ENCODE results near the gene RPP38.

RPP38 gene

GRCh38 chr10:15097011-15097812 is at the start of gene RPP38:
TSS of gene RPP38 (plus strand) at chr10:15097355. CDS start at chr10:15103315, 5,960 bp downstream.
- peak; percentile 93 to 95 for DNase-seq (ENCODE audit: low read depth in 2 of 2)

- DNase-seq (ENCODE audit: low read depth in 2 of 2), result no peak
Measured at GRCh38 chr10:15049533-15049932, 47.6 kb upstream of the RPP38 start.

GRCh38 chr10:15052121-15052520 is 45.0 kb upstream of the RPP38 start:
- no peak for DNase-seq (ENCODE audit: low read depth in 2 of 2)

- DNase-seq (ENCODE audit: low read depth in 2 of 2), result no peak
Measured at GRCh38 chr10:15053061-15053460, 44.1 kb upstream of the RPP38 start.

- no peak for DNase-seq (ENCODE audit: low read depth in 2 of 2)
Measured at GRCh38 chr10:15058689-15059088, 38.5 kb upstream of the RPP38 start.

- no peak for DNase-seq (ENCODE audit: low read depth in 2 of 2)
Measured at GRCh38 chr10:15059914-15060313, 37.2 kb upstream of the RPP38 start.

- no peak for DNase-seq (ENCODE audit: low read depth in 2 of 2)
Measured at GRCh38 chr10:15060638-15061037, 36.5 kb upstream of the RPP38 start.

GRCh38 chr10:15067154-15067553 is 30.0 kb upstream of the RPP38 start:
- DNase-seq (ENCODE audit: low read depth in 2 of 2), result no peak

GRCh38 chr10:15068802-15069201 is 28.4 kb upstream of the RPP38 start:
- no peak for DNase-seq (ENCODE audit: low read depth in 2 of 2)

- no peak for DNase-seq (ENCODE audit: low read depth in 2 of 2)
Measured at GRCh38 chr10:15069230-15069629, 27.9 kb upstream of the RPP38 start.

GRCh38 chr10:15072358-15072757 is 24.8 kb upstream of the RPP38 start:
- DNase-seq (ENCODE audit: low read depth in 2 of 2), result no peak

GRCh38 chr10:15075421-15075820 is 21.7 kb upstream of the RPP38 start:
- no peak for DNase-seq (ENCODE audit: low read depth in 2 of 2)

- no peak for DNase-seq (ENCODE audit: low read depth in 2 of 2)
Measured at GRCh38 chr10:15083674-15084501, 13.3 kb upstream of the RPP38 start.

GRCh38 chr10:15084502-15084922 is 12.6 kb upstream of the RPP38 start:
- no peak for DNase-seq (ENCODE audit: low read depth in 2 of 2)

GRCh38 chr10:15088428-15089261 is 8.5 kb upstream of the RPP38 start, which contains the start of gene ACBD7:
TSS of gene ACBD7 (minus strand) at chr10:15088776. CDS start at chr10:15088728, 48 bp downstream.
- DNase-seq (ENCODE audit: low read depth in 2 of 2), result peak; percentile 62 to 81

- DNase-seq (ENCODE audit: low read depth in 2 of 2), result no peak
Measured at GRCh38 chr10:15091418-15091817, 5.7 kb upstream of the RPP38 start.

- DNase-seq (ENCODE audit: low read depth in 2 of 2), result no peak
Measured at GRCh38 chr10:15092855-15093408, 4.2 kb upstream of the RPP38 start.

- no peak for DNase-seq (ENCODE audit: low read depth in 2 of 2)
Measured at GRCh38 chr10:15096661-15097010, 519 bp upstream of the RPP38 start.

- DNase-seq (ENCODE audit: low read depth in 2 of 2), result no peak
Measured at GRCh38 chr10:15099886-15100285, 2.7 kb downstream of the RPP38 start.

GRCh38 chr10:15103513-15103912 is 6.4 kb downstream of the RPP38 start:
- DNase-seq (ENCODE audit: low read depth in 2 of 2), result no peak

GRCh38 chr10:15106352-15107013 is 9.3 kb downstream of the RPP38 start:
- peak in 1 of 2 donors; percentile 59 for DNase-seq (ENCODE audit: low read depth in 2 of 2)

Measured in stimulated activated CD4-positive, alpha-beta T cell treated with anti-CD3 and anti-CD28 coated beads, Interleukin-15, amount 100 ng/mL, for 48 hours (primary cell).